HG03139 (cell line): ENCODE measurements around the gene RBFOX1.

Experiments
- ATAC-seq: cut with Tn5 transposase; IDR thresholded peaks from one replicate; pipeline ENCODE4 v1.9.1; 2021; ENCODE audit not compliant: unreplicated experiment

The RBFOX1 gene

DNA sequence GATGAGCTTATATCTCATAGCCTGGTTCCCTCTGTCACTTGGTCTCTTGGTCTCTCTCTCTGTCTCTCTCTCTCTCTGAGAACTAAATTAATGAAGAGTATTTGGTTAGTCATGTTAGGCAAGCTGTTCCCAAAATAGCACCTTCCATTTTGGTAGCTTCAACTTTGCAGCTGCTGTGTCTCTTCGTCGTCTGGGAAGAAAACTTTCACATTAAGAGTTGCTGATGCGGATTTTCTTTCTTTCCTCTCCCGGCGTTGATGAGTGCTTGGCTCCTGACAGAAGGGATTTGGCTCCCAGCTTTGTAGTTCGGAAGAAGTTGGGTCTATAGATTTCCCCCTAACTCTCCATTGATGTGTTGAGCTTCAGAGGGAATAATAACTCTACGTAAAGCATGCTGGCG is at the start of gene RBFOX1:
TSS of gene RBFOX1 (plus strand) at position 235 of the 400 bp plus-strand sequence.
- no peak for ATAC-seq

- no peak for ATAC-seq
Observed at GRCh38 chr16:7284780-7285179, 47.9 kb upstream of the RBFOX1 start.

- no peak for ATAC-seq
Observed at GRCh38 chr16:7285520-7285919, 47.1 kb upstream of the RBFOX1 start.

GRCh38 chr16:7289299-7289698 is 43.3 kb upstream of the RBFOX1 start:
- no peak for ATAC-seq

DNA sequence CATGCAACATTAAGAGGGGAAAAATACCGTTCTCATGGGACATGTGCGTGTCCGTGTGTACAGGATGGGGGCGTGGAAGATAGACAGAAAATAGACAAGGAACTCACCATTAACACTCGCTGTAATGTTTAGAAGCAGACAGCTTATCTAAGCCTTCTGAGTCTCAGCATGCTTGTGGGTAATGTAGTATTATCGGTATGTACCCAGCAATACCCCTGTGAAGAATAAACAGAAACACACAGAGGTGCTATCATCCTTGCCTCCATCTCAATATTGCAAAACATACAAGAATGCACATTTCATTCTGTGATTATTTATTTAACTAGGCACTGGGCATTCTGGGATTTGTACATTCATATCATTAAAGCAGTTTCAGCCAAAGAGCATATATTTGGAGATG is 42.0 kb upstream of the RBFOX1 start:
- ATAC-seq, result no peak

DNA sequence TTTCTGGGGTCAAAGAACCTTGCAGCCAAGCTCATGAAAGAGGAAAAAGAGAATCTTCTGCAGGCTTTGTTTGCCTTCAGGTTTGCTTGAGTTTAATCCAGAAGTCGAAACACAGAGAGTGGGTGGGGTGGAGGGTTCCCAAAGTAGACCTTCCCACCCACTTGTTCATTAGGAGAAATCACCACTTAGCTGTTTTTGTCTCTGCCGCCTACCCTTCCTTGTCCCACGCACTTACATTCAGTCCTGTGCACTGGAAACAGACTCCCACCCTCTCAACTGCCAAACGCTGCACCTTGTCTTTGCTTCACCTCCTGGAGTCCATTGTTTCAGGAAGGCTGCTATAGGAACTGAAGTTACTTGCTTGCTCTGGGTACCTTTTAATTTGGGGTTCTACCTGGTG is 38.6 kb upstream of the RBFOX1 start:
- ATAC-seq, result no peak

- no peak for ATAC-seq
Observed at GRCh38 chr16:7303052-7303610, 29.5 kb upstream of the RBFOX1 start.

- ATAC-seq, result no peak
Observed at GRCh38 chr16:7303660-7304200, 28.9 kb upstream of the RBFOX1 start.

- no peak for ATAC-seq
Observed at GRCh38 chr16:7304279-7304678, 28.4 kb upstream of the RBFOX1 start.

DNA sequence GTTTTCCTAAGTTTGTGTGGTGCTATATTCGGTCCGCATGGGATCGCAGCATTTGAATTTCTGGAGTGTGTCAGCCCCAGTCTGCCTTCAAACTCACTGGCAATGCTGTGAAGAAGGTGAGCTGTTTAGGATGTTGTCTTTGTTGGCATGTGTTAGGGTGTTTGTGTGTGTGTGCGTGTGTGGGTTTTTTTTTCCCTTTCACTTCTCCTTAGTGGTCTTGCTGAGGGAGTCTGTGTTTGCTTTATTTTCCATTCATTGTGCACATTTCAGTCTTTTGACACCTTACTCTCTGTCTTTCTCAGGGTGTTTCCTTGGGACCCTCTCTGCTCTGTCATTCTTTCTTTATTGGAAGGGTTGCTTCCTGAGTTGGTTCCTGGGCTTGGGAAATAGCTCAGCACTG is 27.7 kb upstream of the RBFOX1 start:
- ATAC-seq, result no peak

GRCh38 chr16:7313170-7313569 is 19.5 kb upstream of the RBFOX1 start:
- ATAC-seq, result no peak

DNA sequence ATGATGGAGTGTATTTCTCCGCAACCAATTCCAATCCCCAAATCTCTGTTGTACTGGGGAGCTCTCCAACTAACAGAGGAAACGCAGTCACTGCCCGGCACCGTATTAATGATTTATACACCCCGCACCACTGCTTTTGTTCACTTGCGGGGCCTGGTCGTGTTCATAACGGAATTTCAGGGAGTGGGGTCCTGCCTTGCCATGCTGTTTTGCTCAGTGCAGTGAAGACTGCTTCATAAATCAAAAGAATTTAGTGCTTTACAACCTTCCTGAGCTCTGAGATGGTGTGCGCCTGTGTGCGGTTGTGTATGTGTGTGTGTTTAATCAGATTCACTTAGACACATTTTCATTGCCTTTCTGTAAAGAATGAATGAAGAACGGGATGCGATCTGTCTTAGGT is 18.5 kb upstream of the RBFOX1 start:
- no peak for ATAC-seq

- ATAC-seq, result no peak
Observed at GRCh38 chr16:7315813-7316212, 16.8 kb upstream of the RBFOX1 start.

DNA sequence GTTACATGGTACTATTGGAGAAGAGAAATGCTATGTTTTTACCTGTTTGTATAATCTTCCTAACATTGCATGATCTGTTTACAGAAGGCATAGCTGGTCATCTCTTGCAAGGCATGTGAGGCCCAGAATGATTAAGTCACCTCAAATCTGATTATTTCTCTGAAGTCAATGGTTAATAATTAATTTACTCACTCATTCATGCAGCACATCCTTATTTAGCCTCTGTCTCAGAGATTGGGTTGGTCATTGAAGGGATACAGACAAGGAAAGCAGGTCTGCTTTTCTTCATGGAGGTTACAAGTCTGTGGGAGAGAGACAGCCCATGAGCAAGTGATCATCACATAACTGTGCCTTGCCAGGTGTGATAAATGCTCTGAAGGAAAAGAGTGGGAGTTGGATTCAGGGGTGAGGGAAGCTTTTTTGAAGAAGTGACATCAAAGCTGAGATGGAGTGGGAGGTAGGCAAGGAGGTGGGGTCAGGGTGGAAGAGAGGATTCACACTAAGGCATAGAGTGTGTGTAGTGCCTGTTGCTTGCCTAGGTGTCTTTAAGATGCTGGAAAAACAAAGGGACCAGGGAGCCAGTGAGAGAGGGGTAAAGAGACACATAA is 16.3 kb upstream of the RBFOX1 start:
- no peak for ATAC-seq

DNA sequence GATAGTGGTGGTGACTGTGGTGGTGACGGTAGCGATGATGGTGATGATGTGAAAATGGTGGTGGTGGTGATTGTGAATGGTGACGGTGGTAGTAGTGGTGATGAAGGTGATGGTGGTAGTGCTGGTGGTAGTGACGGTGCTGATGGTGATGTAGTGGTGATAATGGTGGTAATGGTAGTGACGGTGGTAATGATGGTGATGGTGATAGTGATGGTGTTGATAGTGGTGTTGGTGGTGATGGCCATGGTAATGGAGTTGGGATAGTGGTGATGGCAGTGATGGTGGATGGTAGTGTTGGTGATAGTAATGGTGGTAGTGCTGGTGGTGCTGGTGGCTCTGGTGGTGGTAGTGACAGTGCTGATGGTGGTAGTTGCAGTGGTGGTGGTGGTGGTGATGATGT is 14.7 kb upstream of the RBFOX1 start:
- no peak for ATAC-seq

DNA sequence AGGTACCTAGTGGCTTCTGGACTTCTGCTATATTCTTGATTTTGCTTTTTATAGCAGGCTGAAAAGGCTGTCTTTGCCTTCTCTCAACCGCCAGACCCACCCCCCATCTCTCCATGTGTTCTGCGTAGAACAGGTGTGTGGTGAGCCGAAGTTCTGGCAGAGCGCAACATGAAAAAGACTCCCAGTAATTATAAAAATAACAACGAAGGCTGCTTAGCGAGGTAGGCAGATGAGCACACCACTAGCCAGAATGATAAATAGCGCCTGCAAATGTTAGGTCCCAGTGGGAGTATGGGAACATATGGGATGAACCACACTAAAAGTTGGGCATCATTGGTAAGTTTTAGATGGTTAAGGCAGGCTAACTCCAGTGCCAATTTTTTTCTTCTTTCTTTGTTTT is 14.0 kb upstream of the RBFOX1 start:
- no peak for ATAC-seq

DNA sequence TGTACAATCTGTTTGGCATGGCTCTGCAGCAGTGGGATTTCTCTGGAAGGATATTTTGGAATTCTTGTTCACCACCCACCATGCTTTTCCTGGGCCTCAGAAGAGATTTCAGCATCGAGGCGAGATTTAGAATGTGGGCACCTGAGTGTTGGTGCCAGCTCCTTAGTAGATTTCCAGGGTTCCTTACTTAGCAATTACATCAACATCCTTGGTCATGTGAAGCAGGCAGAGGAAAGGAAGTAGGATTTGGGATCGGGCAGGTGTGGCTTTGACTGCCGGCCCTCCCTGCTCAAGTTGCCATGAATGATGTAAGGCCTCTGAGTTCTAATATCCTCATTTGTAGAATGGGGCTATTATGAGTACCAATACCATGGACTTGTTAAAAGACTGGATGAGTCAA is 13.1 kb upstream of the RBFOX1 start:
- ATAC-seq, result no peak

- ATAC-seq, result no peak
Observed at GRCh38 chr16:7321661-7322060, 11.0 kb upstream of the RBFOX1 start.

DNA sequence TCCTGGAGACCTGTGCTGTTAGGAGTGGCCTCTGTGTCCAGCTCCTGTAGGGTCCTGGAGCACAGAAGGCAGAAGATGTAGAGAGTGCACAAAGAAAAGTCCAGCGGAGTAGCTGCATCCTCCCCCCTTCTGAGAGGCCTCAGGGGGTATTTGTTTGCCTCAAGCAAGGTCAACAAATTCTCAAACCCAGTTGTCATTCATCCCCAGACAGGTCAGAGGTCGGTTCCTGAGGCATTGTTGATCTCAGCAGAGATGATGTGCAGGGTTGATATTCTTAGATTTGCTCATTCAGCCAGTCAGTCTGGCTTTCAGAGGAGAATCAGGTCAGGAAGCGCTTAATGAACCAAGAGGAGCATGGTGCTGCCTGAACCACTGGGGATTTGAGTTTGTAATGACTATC is 8.3 kb upstream of the RBFOX1 start:
- no peak for ATAC-seq

DNA sequence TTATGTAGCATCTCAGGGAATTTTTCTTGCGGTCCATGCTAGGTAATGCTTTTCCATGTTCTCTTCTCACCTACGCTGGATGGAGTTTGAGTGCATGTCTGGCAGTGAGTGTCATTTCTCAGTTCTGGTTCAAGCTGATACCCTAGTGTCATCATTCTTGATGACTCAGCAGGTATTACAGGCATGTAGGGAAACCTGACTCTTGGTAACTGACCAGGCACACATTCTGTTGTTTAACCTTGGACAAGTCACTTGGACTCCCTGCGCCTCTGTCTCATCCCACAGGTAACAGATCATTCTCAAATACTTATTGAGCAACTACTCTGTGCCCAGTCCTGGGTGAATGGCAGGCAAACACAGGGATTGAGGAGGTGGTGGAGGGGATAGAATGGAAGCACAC is 6.8 kb upstream of the RBFOX1 start:
- ATAC-seq, result no peak

GRCh38 chr16:7330709-7331108 is 1.9 kb upstream of the RBFOX1 start:
- no peak for ATAC-seq

DNA sequence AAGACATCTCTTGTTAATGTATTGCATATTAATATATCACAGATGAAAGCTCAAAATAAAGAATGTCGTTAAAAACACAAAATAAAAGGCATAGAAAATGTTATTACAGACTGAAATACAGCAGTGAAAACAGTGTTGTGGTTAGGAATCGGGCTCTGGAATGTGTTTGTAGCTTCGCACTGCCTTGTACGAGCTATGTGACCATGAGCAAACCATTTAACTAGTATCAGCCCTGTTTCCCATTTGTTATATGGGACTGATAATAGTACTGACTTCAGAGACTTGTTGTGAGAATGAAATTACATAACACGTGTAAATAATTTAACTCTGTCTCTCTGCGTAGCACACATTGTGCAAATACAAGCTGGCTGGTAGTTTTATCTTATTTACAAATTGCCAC is 648 bp upstream of the RBFOX1 start:
- ATAC-seq, result no peak

DNA sequence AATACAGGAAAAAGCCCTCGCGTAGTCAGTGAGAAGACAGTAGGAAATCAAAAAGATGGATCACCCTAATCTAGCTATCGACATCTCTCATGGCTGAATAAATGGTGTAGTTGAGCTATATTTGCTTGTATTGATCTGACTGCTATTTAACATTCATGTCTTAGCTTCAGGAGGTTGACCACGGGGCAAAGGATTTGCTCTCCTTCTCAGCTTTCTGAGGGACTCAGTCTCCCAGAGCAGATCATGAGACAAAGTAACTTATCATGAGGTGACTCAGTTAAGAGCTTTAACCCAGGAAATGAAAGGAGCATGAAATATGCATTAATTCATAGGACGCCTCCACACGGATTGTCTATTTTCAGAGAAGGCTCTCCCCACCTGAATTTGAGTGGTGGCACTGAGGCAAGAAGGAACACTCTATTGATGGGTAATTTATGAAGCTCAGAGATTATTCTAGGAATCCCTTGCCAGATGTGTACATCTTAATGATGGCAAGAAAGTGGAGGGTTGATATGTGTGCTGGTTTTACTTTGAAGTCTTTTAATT is 608 bp downstream of the RBFOX1 start:
- ATAC-seq, result no peak
